GM18909 (cell line): ENCODE data around the gene PIGM.
A peak's percentile ranks its signal among the peaks of the same experiment; 100 is the strongest.
"Not testable (repeated sequence)": the region's sequence is repeated elsewhere in the genome, so short reads cannot be mapped to it uniquely, and the experiment has no call there.

Experiments used
- ATAC-seq: cut with Tn5 transposase; IDR thresholded peaks from one replicate; pipeline ENCODE4 v1.9.1; 2021; ENCODE audit warnings: mild to moderate bottlenecking; ENCODE audit not compliant: unreplicated experiment, poor library complexity

Gene PIGM

DNA sequence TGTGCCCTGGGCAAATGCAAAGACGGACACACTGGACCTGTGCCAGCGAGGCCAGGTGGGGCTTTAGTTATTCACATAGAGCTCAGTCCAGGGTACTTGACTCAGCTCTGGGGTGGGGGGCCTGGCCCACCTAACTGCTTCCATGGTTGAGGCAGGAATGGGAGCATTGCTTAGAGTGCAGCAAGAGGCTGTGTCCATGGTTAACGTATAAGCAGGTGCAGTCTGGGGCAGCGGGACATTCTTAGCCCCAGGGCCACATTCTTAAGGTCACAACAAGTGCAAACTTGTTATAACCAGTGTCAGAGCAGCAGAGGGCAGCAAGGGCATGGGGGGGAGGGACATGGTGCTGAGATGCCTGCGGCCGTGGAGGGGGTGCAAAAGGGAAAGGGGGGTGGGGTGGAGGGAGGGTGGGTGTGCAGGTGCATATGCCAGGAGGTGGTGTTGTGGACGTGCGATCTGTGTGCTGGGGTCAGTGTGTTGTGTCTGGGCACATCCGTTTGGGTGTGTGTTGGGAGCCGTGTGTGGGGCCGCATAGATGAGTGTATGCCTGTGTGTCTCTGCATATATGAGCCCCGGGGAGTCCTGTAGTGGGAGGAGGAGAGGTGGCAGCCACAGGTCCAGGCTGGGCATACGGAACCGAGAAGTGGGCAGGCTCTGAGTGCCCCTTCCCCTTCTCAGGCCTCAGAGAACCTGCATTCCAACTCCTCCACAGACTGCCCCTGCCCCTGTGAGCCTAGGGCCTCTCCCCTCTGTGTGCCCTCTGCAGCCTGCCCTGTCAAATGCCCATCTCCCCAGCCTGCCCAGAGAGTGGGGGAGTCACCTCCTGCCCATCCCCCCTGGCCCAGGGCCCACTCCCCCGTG lies 29.8 kb upstream of the PIGM start:
- no peak for ATAC-seq

DNA sequence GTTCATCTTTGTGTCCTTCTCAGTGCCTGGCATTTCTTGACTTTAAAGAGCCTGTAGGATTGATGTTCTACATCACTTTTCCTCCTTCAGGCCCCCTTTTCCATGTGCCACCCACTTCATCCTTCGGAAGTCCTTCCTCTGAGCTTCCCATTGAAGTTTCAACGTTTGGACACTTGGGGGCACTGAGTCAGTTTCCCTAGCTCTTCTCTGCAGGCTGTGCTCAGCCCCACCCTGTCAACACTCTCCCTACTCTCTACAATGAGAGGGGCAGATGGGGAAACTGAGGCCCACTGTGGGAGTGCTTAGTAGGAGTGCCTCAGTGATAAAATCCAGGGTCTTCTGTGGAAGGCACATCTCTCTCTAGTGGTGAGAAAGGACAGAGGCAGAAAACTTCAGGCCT lies 26.3 kb upstream of the PIGM start:
- ATAC-seq = no peak

DNA sequence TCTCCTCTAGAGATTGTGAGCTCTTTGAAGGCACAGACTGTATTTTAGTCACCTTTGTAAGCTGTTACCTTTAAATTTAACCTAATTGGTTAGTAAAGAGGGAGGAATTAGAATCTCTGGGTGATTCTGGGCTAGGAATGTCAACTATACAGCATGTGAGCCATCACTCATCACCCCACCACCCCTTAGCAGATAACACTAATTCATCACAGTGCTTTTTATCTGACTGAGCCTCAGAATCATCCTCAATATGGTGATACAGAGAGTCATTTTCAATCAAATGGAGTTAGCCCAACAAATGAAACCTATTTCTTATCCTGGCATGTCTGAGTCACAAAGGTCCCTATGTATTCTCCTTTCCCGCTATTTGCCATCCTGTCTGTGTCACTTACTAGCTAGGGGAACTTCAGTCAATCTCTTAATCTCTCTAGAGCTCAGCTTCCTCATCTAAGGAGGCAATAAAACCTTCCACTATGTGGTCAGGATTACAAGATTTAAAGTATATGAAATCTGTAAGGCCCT lies 24.9 kb upstream of the PIGM start:
- no peak for ATAC-seq

DNA sequence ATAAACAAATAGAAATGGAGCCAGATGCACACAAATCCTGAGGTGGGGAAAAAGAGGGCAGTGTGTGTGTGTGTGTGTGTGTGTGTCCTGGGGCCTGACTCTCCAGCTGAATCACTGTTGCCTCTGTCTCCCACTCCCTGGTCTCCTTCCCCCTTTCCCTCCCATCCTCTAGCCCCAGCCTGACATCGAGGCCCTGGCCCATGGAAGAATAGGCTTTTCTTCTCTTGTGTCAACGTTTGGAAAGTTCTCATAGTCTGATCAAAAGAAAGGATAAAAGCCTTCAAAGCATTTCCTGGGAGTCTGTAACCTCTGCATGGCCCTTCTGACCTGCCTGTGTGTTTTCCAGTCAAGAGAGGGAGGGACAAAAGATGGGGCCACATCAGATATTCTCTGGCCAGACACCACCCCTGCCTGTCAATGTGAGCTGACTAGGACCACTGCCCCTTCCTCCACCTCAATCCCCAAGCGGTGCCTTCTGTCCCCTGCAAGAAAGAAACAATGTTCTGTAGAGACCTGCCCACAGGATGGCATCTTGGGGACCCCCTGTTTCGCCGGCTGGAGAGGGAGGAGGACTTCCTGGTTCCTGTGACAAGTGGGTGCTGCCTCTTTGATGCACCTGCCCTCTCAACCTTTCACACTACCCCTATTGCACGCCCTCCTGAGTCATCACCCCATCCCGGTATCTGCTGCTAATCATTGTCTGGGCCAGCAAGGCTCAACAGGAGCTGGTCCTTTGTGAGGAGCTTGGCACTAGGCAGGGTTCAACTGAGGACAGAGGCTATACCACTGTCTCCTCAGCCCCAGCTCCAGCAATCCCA lies 22.0 kb upstream of the PIGM start:
- no peak for ATAC-seq

DNA sequence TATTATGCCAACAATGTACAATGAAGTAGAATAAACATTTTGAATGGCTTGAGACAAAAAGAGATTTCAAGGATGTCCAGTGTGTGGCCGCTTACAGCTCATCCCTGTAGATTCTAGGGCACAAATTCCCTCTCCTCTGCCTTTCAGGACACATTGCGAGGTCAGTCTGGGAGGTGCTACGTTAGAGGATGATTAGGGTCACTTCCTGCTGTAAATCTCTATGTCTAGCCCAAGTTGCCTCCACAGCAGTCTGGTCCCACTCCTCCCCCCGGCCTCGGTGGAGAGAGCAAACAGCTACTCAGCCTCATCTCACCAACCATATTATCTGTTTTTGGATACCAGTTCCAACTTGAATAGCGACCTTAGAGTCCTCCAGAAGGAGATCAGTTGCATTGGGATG lies 21.1 kb upstream of the PIGM start:
- ATAC-seq = no peak

DNA sequence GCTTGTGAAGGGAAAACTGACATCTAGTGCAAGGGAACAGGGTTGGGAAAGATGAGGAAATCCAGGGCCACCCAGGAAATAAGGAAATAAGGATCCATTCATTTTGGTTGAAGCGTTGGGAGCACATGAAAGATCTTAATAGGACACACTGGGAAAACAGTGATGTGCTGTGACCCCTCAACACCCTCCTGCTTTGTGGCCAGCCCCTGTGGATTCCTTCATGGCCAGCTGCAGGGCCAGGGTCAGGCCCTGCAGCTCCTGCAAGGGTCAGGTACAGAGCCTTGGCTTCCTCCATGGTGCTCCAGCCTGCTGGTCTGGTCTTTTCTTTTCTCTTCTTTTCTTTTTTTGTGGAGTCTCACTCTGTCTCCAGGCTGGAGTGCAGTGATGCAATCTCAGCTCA lies 18.8 kb upstream of the PIGM start:
- no peak for ATAC-seq

DNA sequence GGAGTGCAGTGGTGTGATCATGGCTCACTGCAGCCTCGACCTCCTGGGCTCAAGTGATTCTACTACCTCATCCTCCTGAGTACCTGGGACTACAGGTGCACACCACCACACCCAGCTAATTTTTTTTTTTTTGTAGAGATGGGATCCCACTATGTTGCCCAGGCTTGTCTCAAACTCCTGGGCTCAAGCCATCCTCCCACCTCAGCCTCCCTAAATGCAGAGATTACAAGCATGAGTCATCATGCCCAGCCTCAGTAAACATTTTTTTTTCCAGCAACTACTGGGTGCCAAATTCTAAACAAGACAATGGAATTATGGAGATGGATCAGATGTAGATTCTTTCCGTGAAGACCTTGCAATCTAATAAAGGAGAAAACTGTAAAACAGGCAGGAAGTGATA lies 18.4 kb upstream of the PIGM start:
- not testable (repeated sequence) for ATAC-seq

DNA sequence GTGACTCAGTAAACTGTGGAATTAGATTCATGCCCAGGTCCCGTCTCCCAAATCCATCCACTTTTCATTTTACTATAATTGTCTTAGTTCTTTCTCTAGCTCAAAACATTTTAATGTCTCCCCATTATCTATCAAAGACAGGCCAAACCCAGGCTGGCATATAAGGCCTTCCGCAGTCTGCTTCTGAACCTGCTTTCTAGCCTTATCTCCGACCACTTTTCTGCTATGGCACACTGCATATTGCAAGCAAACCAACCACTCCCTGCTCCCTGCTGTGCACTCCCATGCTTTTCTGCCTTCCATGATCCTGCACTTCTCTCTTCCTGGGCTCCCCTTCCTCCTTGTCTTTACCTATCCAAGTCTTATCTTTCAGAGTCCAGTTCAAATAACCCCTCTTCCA lies 17.3 kb upstream of the PIGM start:
- ATAC-seq = no peak

DNA sequence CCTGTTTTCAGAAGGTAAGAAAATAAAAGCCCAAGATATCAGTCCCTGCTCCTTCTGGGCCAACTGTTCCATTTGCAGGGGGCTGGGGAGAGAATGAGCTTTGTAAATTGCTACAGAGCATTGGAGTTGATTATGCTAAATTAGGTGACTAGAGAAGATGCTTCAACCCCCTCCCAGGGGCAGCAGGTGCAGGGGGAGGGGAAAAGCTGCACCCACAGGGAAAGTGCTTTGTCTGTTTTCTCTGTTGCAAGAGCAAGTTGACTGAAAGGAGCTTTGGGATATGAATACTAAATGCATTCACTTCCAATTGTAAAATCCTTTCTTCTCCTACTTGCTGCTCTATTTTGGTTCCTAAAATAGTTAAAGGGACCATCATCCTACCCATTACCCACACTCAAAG lies 16.5 kb upstream of the PIGM start:
- no peak for ATAC-seq

DNA sequence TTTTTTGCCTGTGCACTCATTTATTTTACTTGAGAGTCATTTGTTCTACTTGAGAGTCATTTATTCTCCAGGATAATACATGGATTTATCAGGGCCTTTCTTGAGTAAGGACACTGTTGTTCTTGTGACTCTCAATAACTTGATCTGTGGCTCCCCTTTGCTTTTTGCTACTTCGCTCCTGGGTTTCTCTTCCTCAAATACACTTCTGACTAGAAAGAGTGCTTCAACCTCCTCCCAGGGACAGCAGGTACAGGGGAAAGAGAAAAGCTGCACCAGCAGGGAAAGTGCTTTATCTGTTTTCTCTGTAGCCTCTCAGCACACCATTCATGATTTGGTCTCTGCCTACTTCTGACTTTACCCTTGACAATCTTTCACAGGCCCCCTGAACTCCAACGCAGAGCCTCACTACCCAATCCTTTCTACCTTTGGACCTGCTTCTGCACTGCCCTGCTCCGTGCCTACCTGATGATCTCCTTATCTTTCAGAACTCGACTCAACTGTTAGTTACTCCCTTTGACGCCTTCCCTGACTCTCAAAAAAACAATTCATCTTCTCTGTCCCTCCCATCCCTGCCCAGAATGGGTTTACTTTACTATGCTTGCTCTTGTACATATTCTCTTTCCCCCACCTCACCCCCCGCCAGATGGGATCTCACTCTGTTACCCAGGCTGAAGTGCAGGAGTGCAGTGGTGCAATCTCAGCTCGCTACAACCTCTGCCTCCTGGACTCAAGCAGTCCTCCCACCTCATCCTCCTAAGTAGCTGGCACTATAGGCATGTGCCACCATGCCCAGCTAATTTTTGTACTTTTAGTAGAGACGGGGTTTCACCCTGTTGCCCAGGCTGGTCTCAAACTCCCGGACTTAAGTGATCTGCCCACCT lies 15.6 kb upstream of the PIGM start:
- ATAC-seq = peak; percentile 37

DNA sequence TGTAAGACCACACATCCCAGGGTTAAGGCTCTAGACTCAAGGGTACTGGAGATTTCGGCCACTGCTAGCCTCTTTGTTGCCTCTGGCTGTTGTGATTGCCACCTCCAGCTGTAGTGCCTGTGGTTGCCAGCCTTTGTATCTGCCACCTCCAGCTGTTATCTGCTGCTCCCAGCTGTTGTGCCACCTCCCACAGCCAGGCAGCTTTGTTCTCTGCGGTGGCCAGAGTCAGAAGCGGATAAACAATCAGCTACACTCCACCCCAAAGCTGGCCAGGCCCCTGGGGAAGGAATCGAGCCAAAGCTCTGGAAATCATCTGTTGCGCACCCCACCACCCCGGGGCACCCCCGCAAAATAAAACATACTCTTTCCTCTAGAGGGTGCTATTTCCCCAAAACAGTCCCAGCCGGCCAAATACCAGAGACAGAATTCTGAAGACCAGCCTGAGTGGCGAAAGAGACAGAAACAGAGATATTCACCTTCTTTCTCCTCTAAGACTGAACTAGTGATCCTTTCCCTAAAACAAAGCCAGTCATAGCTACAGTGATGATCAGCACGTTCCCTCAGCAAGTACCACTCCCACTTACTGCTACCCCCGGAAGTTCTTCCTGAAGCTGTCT lies 14.8 kb upstream of the PIGM start:
- ATAC-seq = peak; percentile 68

DNA sequence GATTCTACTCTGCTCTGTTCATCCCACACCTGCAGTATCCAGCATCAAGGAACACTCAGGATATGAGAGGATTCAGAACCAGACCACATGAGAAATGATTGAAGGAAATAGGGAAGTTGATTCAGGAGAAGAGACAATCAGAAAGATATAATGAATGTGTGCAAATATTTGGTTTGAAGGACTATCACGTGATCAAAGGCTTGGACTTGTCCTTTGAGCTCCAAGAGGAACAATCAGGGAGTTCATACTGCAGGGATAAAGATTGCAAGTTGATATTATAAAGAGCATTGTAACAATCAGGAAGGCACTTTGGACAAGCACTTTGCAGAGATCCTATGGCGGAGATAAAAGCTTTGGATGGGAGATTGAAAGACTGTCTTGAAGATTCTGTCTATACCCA lies 13.9 kb upstream of the PIGM start:
- no peak for ATAC-seq

DNA sequence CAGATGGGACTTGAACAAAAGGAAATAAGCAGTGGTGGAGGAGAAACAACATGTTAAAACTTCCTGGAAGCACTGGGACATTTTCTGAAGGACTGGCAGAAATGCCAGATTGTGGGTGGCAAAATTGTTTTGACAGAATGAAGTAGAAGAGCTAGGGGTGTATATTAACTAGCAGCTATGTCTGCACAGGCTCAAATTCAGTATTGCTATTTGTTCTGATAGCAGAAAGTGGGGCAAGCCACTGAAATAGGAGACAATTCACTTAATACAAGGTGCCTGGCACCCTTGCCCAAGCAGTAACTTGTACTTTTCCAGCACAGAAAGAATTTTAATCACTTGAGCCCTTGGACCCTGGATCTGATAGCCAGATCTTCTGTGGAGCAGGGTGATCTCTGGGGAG lies 11.8 kb upstream of the PIGM start:
- no peak for ATAC-seq

DNA sequence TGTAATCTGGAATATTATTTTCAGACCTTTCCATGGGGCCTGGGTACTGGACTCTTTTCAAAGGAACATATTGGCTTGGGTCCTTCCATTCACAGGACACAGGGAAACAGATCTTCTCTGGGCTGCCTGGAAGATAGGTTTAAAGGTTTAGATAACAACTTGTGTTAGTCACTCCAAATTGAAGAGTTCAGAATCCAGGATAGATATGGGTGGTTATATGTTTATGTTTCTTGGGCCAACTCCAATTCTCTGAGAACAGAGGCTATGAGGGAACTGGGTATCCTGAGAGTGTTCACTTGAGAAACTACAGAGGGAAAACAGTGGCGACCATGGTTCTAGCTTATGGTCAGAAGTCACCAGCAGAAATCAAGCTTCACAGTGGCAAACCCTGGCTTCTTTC lies 8.7 kb upstream of the PIGM start:
- ATAC-seq = no peak

DNA sequence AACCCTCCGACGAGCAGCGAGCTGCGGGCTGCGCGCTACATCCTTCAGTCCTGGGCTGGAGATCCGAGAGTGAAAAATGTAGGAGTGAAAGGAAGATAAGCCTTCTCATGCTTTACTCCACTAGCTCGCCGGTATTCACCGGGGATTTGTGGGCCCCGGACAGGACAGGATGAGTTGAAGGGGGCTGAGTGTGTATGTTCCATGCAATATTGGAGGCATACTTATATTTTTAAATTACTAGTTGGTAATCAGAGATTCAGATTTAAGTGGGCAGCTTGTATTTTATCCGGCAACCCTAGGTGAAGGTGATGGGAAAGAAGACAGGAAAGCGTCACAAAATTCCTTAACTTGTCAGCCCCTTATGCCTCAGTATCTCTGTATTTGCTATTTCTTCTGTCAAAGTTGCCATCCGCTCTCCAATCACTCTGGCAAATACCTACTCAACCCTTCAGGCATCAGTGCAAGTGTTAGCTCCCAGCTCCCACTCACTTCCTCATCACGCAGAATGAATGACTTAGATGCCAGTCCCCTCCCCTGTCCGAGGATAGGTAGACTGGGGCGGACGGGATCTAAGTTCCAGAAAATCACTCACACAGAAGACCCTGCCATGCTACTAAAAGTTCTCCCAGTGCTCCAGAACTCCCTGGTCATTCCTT lies 503 bp upstream of the PIGM start:
- ATAC-seq = no peak

DNA sequence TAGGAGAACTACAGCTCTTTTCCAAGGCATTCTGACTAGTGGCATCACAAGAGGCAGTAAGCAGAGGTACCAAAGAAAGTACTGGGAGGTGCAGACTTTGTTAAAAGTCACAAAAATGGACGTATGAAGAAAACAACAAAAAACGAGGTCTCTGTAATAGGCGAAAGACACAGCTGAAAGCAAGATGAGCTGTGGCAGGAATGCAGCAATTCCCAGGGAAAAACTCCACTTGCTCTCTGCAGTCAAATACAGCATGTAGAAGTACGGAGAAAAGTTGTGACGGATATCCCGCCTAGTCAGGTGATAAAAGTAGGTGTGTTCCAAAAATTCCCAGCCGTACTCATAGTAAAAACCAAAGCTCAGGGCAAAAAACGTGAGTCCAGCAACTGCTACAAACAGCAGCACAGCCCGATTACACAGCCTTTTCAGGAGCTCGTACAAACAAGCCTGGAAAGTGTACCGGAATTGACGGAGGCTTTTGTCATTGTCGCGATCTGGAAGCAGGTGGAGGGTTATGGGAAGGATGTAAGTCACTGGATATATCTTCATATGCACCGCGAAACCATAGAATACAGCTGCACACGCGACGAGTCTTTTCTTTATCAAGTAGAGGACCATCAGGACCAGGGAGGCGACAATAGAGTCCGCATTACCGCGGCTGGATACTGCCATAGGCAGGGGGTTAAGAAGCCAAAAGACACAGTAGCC lies 979 bp downstream of the PIGM start:
- peak; percentile 21 for ATAC-seq

DNA sequence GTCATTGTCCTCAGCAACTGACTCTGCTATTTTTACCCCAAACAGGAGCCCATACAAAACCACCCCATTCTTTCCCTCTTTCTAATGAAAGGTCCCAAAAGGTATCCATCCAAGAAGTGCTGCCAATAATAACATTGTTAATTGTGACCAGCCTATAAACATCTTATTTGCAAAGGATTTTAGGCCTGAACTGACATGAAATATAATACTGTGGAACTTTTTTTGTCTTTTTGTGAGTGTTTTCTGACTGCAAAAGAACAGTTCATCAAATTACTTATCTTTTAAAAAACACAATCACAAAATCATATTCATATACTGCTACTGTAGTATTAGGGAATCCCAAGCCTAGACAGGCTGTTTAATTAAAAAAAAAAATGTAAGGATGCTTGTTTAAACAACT lies 3.4 kb downstream of the PIGM start:
- no peak for ATAC-seq

DNA sequence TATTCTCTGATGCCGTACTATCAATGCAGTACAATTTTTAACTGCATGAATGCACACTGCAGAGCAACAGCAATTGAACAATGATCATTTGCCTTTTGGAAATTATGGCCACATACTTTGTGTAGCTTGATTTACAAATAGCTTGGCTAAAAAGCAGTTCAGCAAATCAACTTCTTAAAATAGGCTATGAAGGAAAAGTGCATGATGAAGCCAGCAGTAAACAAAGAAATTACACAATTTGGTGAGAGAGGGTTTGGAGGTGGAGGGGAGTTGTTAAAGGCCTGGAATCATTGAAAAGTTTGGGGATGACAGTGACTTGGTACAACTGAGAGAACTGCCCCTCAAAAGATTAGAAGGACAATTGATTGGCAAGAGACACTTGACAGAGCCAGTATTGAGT lies 6.5 kb downstream of the PIGM start:
- no peak for ATAC-seq
